ENCODE data around the gene EFNA2.

Gene EFNA2

DNA sequence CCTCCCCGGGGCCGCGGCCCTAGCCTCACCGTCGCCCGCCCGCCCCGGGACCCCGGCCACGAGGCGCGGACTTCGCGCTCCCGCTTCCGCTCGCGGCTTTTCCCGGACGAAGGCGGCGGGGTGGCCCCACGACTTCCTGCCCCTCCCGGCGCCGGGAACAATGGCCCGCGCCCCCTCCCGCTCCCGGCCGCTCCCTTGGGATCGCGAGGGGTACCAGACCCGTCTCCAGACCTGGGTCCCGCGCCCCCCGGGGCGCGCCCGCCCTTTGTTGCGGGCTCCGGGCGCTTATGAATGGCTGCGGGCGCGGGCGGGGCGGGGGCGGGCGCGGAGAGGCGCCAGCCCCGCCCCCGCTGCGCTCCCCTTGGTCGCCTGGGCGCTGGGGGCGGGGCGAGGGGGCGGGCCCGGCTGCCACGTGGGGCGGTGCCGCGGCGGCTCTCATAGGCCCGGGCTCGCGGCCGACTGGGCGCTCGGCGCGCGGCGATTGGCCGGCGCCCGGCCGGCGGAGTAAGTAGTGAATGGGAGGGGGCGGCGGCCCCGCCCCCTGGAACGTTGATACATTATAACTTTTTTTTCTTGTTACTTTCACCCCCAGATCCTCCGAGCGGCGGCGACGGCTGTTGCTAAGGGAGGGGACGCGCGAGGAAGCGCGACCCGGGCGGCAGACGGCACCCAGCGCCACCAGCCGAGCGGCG, 36.2 kb upstream of the EFNA2 start:
- peak; percentile 93 for DNase-seq

DNA sequence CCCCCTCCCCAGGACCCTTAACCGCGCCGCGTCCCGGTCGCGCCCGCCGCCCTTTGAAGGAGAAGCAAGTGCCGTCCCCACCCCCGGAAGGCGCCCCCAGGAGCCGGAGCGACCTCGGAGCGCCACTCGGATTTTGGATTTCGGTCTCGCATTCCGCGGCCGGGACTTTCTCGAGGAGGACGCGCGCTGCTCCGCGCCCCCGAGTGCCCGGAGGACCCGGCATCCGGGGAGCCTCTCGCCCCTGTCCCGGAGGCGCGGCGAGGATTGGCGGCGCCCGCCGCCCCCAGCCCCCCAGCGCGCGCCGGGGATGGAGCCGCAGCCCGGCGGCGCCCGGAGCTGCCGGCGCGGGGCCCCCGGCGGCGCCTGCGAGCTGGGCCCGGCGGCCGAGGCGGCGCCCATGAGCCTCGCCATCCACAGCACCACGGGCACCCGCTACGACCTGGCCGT, 35.7 kb upstream of the EFNA2 start:
- DNase-seq = no peak

DNA sequence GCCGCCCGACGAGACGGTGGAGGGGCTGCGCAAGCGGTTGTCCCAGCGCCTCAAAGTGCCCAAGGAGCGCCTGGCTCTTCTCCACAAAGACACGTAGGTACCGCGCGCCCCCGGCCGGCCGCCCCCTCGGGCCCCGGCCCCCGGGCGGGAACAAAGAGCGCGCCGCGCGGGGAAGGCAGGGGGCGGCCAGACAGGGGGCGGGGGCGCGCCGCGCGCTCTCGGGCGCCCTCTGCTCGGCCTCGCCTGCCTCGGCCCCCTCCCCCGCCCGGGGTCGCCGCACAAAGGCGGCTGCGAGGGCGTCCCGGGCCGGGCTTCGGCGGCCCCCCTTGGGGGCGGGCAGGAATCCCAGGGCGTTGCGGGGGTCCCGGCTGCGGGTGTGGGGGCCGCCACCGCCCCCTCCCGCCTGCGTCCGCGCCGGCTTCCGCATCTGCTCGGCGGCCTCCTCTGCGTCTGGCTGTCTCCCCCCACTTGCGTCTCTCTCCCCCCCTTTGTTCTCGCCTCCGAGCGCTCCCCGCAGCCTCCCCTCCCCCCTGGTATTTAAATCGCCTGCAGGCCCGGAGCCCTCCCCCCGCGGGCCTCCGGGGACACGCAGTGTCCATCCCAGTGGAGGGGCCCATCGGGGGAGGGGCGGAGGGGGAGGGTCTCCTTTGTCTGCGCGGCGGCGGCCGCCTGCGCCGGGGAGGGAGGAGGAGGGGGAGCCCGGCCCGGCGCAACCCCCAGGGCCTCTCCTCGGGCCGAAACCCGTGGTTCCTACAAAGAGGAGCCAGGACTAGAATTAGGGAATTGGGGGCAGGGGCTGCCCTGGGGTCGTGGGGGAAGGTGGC, 35.0 kb upstream of the EFNA2 start:
- DNase-seq = peak; percentile 62

DNA sequence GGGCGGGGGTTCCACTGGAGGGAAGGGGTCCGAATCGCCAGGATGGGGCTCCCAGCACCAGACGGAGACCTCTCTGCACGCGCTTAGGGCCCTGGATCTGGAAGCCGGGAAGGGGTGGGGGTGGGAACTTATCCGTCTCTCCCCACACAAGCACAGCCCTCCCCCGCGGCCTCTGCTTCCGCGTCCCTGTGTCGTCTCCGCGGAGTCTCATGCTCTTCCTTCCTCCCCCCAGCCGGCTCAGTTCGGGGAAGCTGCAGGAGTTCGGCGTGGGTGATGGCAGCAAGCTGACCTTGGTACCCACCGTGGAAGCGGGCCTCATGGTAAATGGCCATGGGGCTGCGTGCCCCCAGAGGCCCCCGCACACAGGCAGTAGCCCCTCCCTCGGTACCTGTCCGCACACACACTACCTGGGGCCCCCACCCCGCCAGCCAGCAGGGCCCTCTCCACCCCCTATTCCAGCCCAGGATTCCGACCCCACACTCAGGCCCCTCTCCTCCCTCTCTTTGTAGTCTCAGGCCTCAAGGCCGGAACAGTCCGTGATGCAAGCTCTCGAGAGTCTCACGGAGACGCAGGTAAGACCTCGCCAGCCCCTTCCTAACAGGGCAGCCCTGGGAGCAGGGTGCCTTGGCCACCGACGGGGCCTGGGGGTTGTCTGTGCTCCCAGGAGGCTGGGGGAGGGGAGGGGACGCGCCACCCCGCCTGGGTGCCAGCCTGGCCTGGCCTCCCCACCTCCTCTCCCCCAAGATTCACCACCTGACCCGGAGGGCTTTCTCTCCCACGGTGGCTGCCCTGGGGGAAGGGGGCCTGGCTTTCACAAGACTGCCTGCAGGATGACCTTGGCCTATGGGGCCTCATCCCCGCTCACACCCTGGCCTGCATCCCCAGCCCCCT, 34.1 kb upstream of the EFNA2 start:
- DNase-seq = peak; percentile 43

DNA sequence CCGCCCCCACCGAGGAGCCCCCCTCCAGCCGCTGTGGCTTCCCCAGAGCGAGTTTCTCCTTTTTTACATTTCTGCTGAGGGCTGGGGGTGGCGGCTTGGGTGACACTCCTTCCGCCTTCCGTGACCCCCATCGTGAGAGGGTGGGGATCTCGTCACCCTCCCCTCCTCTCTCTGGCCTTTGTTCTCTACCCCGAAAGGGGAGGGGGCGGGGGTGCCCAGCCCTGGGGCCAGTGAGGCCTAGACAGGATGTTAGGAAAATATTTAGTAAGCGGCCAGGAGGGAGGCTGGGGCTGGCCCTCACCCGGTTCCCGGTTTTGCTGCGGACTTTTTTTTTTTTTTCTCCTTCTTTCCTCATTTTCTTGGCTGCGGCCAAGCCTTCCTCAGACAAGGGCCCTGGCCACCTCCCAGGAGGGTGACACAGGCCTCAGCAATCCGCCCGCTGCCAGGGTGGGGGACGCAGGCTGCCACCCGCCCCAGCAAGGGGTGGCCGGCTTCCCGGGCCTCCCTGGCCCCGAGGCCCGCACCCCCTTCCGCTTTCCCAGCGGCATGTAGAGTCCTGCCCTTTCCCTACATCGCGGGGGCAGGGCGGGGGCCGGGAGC, 33.4 kb upstream of the EFNA2 start:
- no peak for DNase-seq

DNA sequence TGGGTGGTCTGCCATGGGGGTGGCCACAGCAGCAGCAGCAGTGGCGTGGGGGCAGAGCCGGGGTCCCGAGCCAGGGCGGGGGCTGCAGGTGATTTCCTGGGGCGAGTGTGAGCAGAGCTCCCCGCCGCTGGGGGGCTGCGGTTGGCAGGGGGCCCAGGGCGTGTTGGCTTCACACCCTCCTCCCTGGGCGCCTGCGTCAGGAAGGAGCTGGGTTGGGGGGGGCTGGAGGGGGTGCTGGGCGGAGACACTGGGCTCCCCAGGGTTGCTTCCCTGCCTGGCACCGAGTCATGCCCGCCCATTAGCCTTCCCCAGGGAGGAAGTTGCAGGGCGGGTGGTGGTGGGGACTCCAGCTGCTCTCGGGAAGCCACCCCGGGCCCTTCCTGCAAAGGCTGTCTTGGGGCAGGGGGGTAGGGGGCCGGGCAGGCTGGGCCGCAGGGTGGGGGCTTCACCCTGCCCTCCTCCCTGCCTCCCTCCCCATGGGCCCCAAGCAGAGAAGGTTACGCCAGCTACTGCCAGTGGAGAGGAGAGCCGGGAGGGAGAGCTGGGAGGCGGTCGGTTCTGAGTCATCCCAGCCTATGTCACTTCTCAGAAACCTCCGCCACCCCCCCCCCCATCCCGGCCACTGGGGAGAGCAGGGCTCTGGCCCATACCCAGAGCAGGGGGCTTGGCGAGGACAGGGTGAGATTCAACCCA, 32.7 kb upstream of the EFNA2 start:
- DNase-seq = peak; percentile 93

DNA sequence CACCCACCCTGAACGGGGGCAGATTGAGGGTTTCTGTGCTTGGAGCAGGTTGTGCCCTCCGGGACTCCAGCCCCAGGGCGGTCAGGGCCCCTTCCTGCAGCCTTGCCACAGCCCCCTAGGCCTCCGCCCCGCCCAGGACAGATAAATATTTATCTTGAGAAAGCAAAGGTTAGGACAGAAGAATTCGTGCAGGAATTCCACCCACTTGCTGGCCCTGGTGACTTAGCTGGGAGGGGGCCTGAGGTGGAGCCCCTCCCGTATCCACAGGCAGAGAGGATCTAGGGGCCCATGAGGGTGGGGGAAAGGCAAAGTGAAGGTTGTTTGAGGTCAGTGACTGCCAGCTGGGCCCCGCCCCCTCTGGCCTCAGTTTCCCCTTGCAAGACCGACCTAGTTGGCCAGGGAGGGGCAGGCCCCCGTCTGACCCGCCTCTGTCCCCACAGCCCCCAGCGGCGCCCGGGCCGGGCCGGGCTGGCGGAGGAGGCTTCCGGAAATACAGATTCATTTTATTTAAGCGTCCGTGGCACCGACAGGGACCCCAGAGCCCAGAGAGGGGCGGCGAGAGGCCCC, 32.1 kb upstream of the EFNA2 start:
- DNase-seq = no peak

DNA sequence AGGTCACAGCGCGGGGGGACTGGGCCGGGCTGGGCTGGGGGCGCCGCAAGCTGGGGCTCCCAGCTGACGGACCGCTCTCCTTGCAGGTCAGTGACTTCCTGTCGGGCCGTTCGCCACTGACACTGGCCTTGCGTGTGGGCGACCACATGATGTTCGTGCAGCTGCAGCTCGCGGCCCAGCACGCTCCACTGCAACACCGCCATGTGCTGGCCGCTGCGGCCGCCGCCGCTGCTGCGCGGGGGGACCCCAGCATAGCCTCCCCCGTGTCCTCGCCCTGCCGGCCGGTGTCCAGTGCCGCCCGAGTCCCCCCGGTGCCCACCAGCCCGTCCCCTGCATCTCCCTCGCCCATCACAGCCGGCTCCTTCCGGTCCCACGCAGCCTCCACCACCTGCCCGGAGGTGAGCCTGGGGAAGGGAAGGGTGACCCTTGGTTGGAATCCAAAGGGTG, 31.6 kb upstream of the EFNA2 start:
- DNase-seq = no peak

DNA sequence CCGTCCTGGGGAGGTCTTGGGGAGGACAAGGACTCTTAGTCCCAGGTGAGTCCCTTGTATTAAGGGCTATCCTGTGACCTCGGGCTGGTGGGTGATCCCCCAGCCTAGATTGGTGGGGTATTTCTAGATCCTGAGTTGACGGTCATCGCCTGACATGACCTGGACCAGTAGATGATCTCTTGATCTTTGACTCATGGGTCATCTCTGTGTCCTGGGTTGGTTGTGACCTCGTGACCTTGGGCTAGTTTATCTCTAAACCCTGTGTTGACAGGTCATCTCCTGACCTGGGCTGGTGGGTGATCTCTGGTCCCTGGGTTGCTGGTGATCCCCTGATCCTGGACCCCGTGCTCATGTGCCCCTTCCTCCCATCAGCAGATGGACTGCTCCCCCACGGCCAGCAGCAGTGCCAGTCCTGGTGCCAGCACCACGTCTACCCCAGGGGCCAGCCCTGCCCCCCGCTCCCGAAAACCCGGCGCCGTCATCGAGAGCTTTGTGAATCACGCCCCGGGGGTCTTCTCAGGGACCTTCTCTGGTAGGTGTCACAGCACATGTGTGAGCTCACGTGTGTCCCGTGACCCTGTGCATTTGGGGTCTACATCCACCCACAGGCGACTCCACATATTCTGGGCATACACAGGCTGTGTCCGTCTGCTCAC, 31.0 kb upstream of the EFNA2 start:
- no peak for DNase-seq

DNA sequence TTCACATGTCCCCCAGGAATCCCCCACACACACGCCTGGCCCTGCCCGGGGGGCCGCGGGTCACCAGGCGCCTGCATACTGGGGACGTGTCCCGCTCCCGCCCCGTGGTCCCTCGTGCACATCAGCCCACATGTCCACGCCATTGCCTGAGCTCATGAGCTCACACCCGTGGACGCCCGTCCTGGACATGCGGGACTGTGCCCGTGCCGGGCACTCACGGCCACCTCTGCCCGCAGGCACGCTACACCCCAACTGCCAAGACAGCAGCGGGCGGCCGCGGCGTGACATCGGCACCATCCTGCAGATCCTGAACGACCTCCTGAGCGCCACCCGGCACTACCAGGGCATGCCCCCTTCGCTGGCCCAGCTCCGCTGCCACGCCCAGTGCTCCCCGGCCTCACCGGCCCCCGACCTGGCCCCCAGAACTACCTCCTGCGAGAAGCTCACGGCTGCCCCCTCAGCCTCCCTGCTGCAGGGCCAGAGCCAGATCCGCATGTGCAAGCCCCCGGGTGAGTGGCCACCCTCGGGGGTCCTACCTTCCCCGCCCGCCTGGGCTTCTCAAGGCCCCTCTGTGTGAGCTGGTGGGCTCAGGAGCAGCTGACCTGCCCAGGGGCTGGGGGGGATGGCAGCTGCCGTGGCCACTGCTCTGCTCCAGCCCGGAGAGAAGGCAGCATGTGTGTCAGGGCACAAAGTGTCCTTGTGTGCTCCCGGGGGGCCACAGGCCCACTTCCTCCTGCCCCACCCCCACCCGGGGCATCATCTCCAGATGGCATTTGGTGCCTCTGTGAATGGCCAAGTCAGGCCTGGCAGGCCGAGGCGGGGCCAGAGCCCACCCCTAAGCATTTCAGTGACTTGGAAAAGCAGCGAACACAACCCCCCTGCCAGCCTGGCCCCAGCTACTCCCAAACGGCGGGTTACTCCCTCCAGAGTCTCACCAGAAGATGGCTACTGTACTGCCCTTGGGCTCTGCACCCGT, 30.2 kb upstream of the EFNA2 start:
- DNase-seq = no peak

DNA sequence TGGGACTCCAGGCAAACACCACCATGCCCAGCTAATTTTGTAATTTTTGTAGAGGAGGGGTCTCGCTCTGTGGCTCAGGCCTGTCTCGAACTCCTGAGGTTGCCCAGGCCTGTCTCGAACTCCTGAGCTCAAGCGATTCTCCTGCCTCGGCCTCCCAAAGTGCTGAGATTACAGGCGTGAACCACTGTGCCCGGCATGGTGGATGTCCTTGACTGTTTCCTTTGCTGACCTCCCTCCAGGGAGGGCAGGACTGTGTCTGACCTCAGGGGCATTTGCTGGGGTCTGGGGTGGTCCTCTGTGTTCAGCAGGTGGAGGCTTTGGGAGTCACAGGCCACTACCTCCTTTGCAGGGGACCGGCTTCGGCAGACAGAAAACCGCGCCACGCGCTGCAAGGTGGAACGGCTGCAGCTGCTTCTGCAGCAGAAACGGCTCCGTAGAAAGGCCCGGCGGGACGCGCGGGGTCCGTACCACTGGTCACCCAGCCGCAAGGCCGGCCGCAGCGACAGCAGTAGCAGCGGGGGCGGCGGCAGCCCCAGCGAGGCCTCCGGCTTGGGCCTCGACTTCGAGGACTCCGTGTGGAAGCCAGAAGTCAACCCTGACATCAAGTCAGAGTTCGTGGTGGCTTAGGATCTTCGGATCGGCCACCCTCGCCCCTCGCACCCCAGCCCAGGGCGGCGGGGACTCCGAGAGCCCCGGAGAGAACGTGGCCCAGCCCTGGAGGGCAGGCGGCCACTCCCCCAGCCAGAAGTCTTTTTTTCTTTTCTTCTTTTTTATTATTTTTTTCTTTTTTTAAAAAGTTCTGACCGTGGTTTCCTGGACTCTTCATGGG, 28.8 kb upstream of the EFNA2 start:
- no peak for DNase-seq

DNA sequence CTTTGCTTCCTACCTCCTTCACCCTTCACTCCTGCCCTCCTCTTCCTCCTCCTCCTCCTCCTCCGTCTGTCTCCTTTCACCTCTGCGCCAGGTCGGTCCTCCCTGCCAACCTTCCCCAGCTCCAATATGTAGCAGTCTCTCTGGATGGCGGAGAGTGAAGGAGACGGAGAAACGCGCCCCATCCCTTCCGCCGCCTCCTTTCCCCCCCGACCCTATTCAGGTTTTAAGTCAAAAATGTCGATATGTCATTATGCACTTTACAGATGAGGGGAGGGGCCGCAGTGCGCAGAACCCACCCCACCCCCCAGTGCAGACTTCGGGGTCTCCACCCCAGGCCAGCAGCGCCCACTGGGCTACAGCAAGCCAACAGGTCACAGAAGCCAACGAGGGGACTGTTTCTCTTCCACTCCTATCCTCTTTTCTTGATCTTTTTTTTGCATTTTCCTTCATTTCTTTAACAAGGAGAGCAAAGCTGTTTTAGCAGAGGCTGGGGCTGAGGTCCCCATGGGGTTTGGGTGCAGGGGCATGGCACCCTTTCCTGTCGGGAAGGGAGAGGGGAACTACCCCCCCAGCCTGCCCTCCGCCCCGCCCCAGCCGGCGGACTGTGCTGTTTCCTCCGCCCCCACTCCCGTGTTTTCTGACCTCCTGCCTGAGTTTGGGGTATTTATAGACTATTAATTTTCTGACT, 28.1 kb upstream of the EFNA2 start:
- no peak for DNase-seq

DNA sequence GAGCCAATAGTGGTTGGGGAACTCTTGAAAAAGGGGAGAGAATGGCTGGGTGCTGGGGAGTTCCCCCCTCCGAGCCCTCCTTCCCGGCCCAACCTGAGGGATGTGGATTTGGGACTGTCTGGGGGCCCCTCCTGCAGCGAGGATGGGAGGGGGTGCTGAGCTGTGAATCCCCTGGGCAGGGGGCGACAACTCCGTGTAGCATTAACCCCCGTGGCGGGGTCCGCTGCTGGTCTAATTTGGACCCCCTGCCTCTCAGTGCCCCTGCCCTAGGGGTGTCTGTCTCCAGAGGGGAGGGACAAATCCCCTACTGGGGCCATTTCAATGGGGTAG, 27.5 kb upstream of the EFNA2 start:
- no peak for DNase-seq

DNA sequence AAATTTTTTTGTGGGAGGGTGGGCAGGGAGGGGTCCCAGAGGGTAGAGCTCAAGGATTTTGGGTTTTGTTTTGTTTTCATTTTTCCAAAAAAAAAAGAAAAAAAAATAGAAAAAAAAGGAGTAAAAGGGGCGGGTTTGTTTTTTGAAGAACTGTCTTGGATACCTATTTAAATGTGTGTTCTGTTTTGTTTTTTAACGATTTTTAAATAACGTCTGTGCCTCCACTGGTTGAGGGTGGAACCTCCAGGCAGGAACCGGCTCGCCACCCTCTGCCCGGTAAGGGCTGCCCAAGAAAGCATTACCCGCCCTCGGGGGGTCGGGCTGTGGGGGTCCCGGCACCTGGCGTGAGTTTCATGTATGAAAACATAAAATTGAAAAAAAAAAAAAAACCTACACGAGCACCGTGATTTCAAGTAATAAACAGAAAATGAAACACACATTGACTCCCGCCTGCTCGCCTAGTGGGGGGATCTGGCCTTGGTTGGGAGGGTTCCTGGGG, 26.9 kb upstream of the EFNA2 start:
- DNase-seq = no peak

DNA sequence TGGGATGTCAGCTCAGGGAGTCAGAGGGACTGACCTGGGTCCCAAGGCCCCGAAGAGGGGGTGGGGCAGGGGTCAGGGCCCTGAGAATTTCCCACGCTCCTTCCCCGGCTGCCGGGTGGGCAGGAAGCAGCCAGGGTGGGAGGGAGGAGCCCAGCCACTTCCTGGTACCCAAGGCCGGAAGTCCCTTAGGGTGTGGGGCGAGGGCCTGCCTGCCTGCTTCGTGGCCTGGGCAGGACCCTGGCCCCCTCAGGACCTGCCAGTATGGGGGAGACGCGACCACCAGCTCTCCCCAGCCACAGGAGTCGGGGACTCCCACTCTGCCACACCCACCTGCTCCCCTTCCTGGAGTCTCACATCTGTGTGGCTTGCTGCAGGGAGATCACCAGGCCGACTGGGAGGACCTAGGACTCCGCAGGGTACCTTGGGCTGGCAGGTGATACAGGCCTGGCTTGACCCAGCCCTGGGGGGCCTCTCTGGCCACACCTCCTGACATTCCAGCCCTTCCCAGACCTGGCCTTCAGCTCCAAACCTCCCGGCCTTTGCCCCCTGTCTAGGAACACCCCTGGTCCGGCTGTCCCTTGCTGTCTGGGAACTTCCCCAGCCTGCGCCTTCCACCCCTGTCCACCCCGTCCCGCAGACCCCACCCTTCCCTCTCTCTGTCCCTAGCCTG, 26.3 kb upstream of the EFNA2 start:
- DNase-seq = no peak

DNA sequence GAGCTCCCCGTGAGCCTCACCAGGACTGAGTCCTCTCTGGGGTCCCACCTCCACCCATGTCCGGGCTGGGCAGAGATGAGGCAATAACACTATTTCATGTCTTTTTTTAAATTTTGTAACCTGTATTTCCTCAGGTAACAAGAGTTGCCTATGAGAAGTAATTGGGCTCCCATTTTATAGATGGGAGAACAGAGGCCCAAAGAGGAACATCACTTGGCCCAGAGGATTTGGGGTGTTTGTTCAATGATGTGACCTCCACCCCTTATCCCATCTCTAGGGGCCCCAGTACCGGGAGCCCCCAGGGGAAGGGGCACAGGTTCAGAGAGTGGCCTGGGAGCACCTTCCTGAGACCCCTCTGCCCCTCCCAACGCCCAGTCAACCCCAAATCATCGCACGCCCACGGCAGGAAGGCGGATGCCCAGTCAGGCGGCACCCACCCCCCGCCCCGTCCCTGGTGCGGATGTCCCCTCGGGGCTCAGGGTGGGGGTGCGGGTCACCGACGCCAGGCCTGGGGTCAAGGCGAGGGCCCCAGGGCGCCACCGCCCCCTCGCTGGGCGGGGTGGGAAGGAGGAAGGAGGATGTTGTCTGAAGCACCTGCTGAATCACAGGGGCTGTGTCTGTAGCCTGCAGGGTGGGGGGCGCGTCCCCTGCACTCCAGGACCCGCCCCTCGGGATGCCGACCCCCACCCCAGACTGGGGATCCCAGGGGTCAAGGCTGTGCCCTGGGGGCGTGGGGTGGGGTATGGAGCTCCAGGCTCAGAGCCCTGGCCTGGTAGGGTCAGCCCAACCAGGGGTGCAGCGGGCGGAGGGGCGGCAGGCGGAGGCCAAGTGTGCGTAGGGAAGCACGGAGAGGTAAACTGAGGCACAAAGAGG, 25.6 kb upstream of the EFNA2 start:
- no peak for DNase-seq

Measured in NCI-H2171 (cell line).